ENCODE results near the gene XIRP1.

XIRP1 gene

DNA sequence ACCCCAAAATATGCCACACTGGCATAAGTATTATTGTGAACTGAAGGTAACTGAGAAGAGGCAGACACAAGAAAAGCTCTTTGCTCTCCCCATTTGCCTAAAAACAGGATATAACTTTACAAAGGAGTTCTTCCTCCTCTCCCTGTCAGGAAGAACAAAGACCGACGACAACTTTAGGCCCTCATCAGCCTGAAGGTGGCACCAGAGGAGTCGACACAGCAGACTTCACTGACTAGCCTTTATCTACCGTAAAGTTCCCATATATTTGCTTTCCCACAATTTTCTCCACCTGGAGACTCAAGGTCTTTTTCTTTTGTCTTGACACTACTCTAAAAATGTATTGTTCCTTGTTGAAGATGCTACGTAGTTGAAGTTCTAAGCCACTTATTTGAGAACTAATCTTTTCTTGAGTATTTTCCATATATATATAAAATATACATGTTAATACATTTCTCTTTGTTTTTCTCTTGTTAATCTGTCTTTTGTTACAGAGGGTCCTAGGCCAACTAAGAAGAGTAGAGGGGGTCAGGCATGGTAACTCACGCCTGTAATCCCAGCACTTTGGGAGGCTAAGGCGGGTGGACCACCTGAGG is 16.2 kb upstream of the XIRP1 start:
- peak; percentile 77 for DNase-seq (ENCODE audit: low spot score)

GRCh38 chr3:39207361-39208186 is 15.2 kb upstream of the XIRP1 start:
- no peak for DNase-seq (ENCODE audit: low spot score)

- no peak for DNase-seq (ENCODE audit: low spot score)
These were observed 13.6 kb upstream of the XIRP1 start for GRCh38 chr3:39205919-39206516.

DNA sequence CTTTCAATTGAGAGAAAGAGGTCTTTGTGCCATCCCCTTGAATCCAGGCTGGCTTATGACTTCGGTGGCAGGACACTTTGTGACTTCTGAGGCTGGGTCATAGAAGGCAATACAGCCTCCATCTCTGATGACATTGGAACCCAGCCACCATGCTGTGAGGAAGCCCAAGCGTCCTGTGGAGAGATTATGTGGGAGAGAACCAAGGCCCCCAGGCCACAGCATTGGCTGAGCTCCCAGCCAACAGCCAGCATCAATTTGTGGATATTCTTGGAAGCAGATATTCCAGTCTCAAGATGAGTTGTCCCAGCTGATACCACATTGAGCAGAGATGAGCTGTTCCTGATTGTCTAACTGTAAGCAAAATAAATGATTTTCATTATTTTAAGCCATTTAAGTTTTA is 12.7 kb upstream of the XIRP1 start:
- DNase-seq (ENCODE audit: low spot score), result no peak

- DNase-seq (ENCODE audit: low spot score), result no peak
These were observed 11.5 kb upstream of the XIRP1 start for GRCh38 chr3:39203860-39204259.

- no peak for DNase-seq (ENCODE audit: low spot score)
These were observed 11.0 kb upstream of the XIRP1 start for GRCh38 chr3:39203402-39203801.

- no peak for DNase-seq (ENCODE audit: low spot score)
These were observed 9.7 kb upstream of the XIRP1 start for GRCh38 chr3:39202094-39202493.

DNA sequence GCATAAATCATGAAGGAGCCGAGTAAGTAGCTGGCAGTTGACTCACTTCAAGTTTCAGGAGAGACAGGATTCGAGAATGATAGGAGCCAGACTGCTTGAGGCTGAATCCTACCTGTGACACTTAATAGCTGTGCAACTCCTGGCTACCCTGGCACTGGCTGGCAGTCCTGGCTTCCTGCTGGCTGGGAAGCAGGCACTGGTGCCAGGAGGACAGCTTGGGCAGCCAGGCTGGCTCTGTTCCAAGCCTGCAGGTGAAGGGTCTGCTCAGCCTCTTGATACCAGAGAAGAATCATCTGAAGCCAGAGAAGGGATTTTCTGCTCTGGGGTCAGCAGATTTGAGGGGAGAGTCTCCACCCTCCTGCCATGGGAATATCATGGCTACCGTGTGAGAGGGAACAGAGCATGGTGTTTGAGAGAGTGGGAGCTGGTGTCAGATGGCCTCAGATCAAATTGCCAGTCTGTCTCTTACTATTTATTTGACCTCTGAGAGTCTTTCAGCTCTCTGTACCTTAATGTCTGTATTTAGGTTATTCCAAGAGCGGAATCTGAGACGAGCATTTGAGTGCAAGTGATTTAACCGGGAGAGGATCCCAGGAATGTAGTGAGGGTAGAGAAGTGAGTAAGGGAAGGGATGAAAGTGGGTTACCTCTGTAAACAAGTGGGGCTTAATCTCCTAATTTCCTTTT is 4.4 kb upstream of the XIRP1 start:
- no peak for DNase-seq (ENCODE audit: low spot score)

GRCh38 chr3:39196034-39196433 is 3.6 kb upstream of the XIRP1 start:
- DNase-seq (ENCODE audit: low spot score), result no peak

GRCh38 chr3:39193391-39193790 is 996 bp upstream of the XIRP1 start:
- DNase-seq (ENCODE audit: low spot score), result peak; percentile 72

DNA sequence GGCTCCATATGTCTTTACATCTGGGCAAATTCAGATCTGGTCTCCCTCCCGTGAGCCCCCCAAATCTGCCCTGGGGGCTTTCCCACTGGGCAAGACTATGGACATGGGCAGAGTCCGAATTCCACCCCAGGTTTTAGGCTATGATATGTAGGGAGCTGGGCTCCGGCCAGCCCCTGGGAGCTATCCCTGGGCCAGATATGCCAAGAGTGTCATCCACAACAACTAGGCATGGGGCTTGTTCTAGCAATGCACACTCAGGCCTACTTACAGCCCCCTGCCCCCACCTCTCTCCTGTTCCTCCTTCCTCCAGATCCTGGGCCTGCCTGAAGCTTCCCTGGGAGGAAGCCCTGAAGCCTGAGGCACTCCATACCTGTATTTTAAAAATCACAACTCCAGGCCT is 622 bp downstream of the XIRP1 start:
- DNase-seq (ENCODE audit: low spot score), result no peak

DNA sequence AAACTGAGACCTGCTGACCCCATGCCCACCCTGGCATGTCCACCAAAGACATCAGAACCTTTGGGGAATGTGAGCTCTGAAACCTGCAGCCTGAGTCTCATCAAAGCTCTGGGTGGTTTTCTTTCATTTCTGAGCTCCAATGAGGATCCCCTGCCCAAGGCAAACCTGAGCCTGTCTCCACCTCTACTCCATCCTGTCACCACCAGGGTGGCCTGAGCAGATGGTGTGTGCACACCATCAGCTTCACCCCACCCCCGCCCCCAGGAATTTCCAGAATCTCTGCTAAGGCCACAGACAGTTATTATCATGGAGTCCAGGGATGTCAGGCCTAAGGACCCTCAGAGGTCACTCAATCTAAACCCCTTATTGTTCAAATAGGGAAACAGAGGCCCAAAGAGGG is 1.3 kb downstream of the XIRP1 start:
- peak; percentile 40 for DNase-seq (ENCODE audit: low spot score)

DNA sequence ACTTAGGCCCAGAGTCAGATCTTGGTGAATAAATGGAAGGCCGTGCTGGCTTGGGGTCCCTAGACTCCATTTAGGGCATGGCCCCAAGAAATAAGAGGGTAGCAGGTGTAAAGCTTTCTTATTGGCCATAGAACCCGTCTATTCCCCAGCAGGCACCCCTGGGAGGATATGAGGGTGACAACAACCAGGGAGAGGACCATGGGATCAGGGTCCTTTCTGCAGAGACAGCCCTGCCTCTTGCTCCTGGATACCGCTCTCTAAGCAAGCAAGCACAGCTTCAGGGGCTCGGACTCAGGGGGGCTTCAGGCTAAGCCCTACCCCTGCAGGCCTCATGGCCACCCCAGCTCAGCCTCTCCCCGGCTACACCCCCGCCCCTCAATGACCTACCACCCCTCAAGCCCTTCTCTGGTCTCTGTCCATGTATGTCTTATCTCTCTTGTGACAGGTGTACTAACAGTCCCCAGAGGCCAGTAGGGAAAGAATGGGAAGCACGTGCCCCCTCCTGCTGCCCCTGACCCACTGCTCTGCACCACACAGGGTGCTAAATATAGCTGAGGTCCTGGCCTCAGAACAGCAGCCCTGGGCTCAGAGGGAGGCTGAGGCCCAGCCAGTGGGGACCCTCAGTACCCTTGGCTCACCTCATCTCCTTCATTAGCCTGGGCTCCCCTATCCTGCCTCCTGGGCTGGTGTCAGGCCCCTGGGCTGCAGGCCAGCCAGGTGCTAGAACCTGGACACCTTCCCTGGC is 1.9 kb downstream of the XIRP1 start:
- DNase-seq (ENCODE audit: low spot score), result no peak

GRCh38 chr3:39189959-39190269 is 2.5 kb downstream of the XIRP1 start:
- DNase-seq (ENCODE audit: low spot score), result peak; percentile 82

DNA sequence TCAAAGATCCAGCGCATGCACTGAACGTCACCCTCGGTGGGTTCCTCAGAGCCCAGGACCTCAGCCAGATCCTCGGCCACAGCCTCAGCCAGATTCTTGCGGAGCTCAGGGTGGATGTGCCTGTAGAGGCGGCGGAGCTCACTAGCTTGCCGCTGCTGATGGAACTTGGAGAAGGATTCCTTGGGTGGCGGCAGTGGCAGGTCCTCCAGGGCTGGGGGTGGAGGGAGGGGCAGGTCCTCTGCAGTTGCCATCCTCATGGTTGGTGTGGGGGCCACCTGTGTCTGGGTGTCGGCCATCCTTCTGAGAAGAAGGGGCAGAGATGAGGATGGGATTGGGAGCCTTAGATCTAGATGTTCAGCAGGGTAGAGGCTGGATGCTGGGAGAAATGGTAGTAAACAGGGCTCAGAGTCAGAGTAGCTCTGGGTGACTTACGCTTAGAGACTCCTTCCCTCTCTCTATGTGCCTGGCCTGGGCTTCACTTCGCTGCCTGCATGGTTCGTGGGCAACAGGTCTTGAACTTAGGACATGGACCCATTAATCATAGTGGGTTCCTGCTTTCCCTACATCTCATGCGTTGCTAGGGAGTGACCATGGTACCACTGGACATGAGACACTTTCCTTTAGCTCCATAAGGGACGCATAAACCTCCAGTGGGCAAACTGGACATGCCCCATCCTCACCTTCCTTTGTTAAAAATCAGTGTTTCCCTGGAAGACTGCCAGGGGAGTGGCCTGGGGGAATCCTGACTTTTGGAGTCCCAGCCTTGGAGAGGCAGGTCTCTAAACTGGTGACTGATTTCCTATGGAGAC is 3.0 kb downstream of the XIRP1 start:
- DNase-seq (ENCODE audit: low spot score), result no peak

DNA sequence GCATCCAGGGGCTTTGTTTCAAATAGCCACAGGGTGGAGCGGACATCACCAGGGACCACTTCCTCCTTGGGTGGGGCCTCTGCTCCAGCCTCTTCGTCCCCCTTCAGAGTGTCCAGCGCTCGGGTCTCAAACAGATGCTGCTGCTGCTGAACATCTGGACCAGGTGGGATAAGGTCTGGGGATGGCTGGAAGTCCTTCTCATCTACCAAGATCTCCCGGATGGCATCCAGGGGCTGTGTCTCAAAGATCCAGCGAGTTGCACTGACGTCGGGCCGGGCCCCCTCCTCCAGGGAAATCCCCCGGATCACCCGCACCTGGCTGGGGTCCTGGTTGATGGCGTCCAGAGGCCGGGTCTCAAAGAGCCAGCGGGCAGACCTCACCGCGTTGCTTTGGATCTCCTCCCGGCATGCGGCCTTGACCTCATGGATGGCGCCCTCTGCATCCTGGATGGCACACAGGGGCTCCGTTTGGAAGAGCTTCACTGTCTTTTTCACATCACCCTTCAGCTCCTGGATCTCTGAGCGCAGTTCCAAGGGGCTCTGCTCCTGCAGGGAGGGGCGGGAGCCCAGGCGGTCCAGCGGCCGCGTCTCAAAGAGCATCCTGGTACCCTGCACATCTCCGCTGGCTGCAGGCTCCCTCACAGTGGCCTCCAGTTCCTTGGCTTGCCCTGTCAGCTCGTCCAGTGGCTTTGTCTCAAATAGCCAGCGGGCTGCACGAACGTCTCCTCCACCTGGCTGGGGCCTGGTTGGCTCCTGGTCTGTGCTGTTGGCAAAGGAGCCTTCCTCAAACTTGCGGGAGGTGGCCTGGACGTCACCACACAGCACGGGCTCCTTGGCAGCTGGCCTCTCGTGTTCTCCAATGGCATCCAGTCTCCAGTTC is 3.9 kb downstream of the XIRP1 start:
- DNase-seq (ENCODE audit: low spot score), result no peak

DNA sequence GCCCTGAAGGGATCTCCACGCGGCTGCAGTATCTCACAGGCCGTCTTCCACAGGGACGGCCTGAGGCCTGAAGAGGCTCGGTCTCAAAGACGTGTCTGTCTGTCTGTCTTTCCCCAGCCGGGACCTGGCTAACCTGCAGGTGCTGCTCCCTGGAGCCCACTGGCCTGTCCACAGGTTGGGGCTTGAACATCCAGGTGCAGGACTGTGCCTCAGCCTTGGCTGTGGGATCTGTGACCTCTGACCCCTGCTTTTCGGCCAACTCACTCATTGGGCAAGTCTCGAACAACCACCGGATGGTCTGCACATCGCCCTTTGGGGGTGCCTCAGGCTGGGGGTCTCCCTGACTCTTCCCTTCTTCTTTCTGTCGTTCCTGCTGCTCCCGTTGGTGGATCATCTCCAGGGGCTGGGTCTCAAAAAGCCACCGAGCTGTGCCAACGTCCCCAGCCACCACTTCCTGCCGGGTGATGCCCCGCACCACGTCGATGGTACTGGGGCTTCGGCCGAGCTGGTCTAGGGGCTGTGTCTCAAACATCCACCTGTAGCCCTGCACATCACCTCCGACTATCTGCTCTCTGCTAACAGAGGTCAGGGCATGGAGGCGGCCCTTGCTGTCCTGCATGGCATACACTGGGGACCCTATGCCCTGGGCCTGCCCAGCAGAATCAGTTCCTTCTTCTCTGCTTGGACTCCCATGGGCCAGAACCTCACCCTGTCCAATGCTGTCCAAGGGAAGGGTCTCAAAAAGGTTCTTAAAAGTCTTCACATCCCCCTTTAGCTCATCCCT is 4.8 kb downstream of the XIRP1 start:
- DNase-seq (ENCODE audit: low spot score), result no peak

- no peak for DNase-seq (ENCODE audit: low spot score)
These were observed 5.7 kb downstream of the XIRP1 start for GRCh38 chr3:39186692-39187151.

DNA sequence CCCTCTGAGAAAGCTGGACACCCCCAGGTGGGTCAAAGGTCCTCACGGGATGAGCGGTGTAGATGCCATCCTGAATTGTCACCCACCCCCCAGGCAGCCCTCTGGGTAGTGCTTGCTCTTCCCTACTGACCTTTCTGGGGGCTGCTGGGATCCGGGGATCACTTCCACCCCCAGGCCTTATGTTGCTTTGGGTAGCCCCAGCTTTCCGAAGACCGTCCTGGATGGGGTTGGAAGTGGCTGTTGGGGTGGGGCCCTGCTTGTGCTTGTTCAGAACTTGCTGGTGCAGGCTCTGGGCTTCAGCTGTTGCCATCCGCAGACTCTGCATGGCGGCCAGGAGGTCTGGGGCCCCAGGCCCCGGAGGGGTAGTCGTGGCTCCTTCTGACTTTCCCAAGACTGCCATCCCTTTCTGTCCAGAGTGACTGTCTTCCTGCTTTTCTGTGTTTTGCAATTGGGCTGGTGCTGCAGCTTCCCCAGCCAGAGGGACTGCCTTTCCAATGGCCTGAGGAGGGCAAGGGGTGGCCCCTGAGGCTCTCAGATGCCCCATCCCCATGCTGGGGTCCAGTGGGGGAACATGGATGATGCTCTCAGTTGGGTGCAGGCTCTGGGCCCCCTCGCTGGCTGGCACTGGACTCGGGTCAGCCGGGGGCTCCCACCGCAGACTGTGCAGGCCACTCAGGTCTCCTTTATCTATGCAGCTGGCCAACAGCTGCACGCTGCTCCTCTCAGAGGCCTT is 6.3 kb downstream of the XIRP1 start:
- no peak for DNase-seq (ENCODE audit: low spot score)
